Heart left ventricle (tissue), 13 donors: ENCODE results near the gene MAPK4.

ENCODE experiments used
- POLR2A ChIP-seq, 2 donors: fragments of 450-650 bp; IDR thresholded peaks; one replicate each; pipeline ENCODE4 v1.6.1; 2017; ENCODE audit warnings: antibody characterized with exemption in 2 of 2, mild to moderate bottlenecking in 2 of 2, moderate library complexity in 2 of 2
- TF ChIP-seq, protein P1 (sequence below), 12 donors: fragments of 200-600 bp; sonication (generic) in 4 of 12; IDR thresholded peaks; one replicate each; pipeline versions ENCODE4 v1.5.0 to v1.8.0; 2018 to 2022; ENCODE audit warnings: antibody characterized with exemption in 12 of 12, mild to moderate bottlenecking in 5 of 12
- donor health status: ischemic (EF 13 %, LVEDD 7.1; RV severe dilation, severe dysfunction).
- donor health status: DM: no; HTN: yes; CAD: no.
- donor health status: DM: no; HTN: no; CAD: no.
- donor health status: ischemic (EF 25% LVEDD 6.9; RV normal size, moderate dysfunction).
- donor health status: ischemic (EF 25% LVEDD 5.7; RV mildly dilated, moderate dysfunction).
- donor health status: ischemic (EF 35%, LVEDD 5.7; RV mildly dilated, moderate dysfunction).
- donor health status: nonischemic (EF 11% LVEDD 7.7; RV severe dilation, severe dysfunction).
- donor health status: DM: yes; HTN: yes; CAD: no.
- donor health status: PGD.
- donor health status: ischemic (EF 29% LVEDD 5.4; RV normal size, mild dysfunction).
- donor health status: nonischemic (EF 23%, LVEDD 6.1; RV moderate dilation, normal function).

DNA sequence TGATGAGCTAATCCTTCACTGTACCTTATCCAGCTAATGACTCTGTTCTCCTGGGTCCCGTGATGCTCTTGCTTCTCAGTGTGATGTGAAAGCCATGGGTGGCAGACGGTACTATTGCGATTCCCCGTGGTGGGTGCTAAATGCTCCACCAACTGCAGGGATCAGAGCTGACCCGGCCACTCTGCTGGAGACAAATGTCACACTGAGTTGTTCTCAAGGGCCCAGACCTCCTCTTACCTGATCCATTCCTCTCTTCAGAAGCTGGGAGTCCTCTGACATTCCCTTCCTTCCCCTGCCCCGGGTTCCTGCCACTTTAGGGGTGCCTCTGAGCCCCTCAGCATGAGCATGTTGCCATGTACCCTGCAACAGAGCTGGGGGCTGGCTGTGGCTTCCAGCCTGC is 105.1 kb downstream of the MAPK4 start:
- no peak for TF ChIP-seq POLR2A (IDR thresholded peaks at IDR 0.05)
- TF ChIP-seq, protein P1, sequence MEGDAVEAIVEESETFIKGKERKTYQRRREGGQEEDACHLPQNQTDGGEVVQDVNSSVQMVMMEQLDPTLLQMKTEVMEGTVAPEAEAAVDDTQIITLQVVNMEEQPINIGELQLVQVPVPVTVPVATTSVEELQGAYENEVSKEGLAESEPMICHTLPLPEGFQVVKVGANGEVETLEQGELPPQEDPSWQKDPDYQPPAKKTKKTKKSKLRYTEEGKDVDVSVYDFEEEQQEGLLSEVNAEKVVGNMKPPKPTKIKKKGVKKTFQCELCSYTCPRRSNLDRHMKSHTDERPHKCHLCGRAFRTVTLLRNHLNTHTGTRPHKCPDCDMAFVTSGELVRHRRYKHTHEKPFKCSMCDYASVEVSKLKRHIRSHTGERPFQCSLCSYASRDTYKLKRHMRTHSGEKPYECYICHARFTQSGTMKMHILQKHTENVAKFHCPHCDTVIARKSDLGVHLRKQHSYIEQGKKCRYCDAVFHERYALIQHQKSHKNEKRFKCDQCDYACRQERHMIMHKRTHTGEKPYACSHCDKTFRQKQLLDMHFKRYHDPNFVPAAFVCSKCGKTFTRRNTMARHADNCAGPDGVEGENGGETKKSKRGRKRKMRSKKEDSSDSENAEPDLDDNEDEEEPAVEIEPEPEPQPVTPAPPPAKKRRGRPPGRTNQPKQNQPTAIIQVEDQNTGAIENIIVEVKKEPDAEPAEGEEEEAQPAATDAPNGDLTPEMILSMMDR (IDR thresholded peaks at IDR 0.05): no peak
